ENCODE results near the gene OR10H3. TPM values are rescaled to one million over a fixed set of nuclear protein-coding genes. Genes with fewer than 3 reads are reported as not detected.

Gene OR10H3
- total and polyA plus RNA-seq, 2 of the 8 experiments (the other 6 are each of a cell fraction or from before 2014, with no cell fraction given), result not detected

DNA sequence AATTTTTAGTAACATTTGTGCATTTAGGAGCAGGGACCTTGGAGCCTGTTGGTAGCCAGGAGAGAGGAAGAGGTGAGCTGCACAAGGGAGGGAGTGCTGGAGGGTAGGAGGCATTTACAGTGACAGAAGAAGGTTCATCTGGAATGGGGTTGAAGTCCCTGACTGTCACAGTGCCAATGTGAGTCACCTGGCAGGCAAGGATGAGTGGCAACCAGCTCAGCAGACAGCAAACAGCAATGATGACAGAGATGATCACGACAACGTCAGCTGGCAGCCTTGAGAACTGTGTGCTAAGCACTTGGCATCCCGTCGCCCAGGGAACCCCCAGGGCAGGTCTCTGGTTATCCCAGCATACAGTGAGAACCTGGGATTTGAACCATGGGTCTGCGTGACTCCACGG is 52.3 kb downstream of the OR10H3 start:
- H2BK120ac ChIP-seq (replicated peaks; ENCODE audit: low read depth, low read length), result no peak overlapping the region
- no peak overlapping the region for H3K9ac ChIP-seq (replicated peaks in 1 of 4; ENCODE audit: extremely low read depth in 1 of 4, low read depth in 3 of 4, low read length in 3 of 4)
- no peak overlapping the region for H3K27ac ChIP-seq (ENCODE audit: low read depth, low read length)
- no peaks in the 10 kb centered on the region for H3K4me1 ChIP-seq (replicated peaks in 1 of 4; ENCODE audit: control insufficient read depth in 3 of 4, insufficient read depth in 4 of 4, low read length in 3 of 4)
- ChIA-PET CTCF (ENCODE audit: partially characterized antibody) (no interaction called here), POLR2A (ENCODE audit: partially characterized antibody) (no interaction called here)
- H2BK5ac ChIP-seq (ENCODE audit: low read depth, low read length), result no peak overlapping the region
- no peak overlapping the region for H2BK12ac ChIP-seq (ENCODE audit: low read depth, low read length)
- H4K5ac ChIP-seq (ENCODE audit: insufficient read length, low read depth, low read length), result no peak overlapping the region
- H3K4ac ChIP-seq (replicated peaks; ENCODE audit: insufficient read length, low read depth, low read length), result no peak overlapping the region
- H3K27me3 ChIP-seq (replicated peaks in 1 of 4; ENCODE audit: control insufficient read depth in 3 of 4, extremely low read depth in 1 of 4, insufficient read depth in 3 of 4, low read length in 3 of 4), result no peaks in the 10 kb centered on the region
- H2AK5ac ChIP-seq (ENCODE audit: low read depth, low read length), result no peak overlapping the region
- WGBS, 2 experiments (ENCODE audit: extremely low coverage in 1 of 2, insufficient coverage in 1 of 2, insufficient read length in 1 of 2, insufficient replicate concordance in 2 of 2, low coverage in 1 of 2, low lambda C conversion rate in 2 of 2, missing lambda C conversion rate in 1 of 2), result 79% methylated on average over 6 of the region's 6 CpGs; no CpG with 5 or more reads in 1 of the 2 experiments
- no peak overlapping the region for H3K4me3 ChIP-seq (ENCODE audit: extremely low read depth in 1 of 4, insufficient read depth in 2 of 4, low read depth in 3 of 4, low read length in 4 of 4)
- H2BK20ac ChIP-seq (ENCODE audit: low read length), result no peak overlapping the region
- DNase-seq (ENCODE audit: low read depth in 1 of 2, low spot score in 2 of 2) (no peak), FAIRE-seq (no peak)
- TF ChIP-seq NRF1 (IDR thresholded peaks at IDR 0.05; ENCODE audit: low read depth, low read length) (no peak), CREB1 (IDR thresholded peaks at IDR 0.05) (no peak)
- peaks cover 44 to 77% of the 10 kb centered on the region in 2 experiments for H3K9me3 ChIP-seq (ENCODE audit: insufficient read depth in 2 of 2, low read depth in 1 of 2, low read length in 1 of 2)
- no peaks in the 10 kb centered on the region for H4K20me1 ChIP-seq (replicated peaks in 1 of 2; ENCODE audit: control insufficient read depth in 1 of 2, insufficient read depth in 2 of 2, low read length in 2 of 2)
- no peak overlapping the region for H3K23ac ChIP-seq (ENCODE audit: insufficient read length)
- H3K56ac ChIP-seq (replicated peaks; ENCODE audit: insufficient read length, low read depth, low read length), result no peak overlapping the region
- no peaks in the 10 kb centered on the region for H3K36me3 ChIP-seq (ENCODE audit: control insufficient read depth in 2 of 4, insufficient read depth in 4 of 4, low read length in 3 of 4)
- H3K23me2 ChIP-seq (ENCODE audit: low read depth, low read length), result no peaks in the 10 kb centered on the region
- H4K8ac ChIP-seq (ENCODE audit: extremely low read depth, insufficient read depth, low read length), result no peak overlapping the region
- H4K91ac ChIP-seq (replicated peaks; ENCODE audit: insufficient read length, low read length), result no peak overlapping the region
- no peaks in the 10 kb centered on the region for H3K79me1 ChIP-seq (ENCODE audit: low read depth, low read length)
- no peak overlapping the region for H2AFZ ChIP-seq (ENCODE audit: low read length)
- no peak overlapping the region for H3K14ac ChIP-seq (ENCODE audit: insufficient read length)
- no peak overlapping the region for H2BK15ac ChIP-seq (ENCODE audit: low read length)
- no peak overlapping the region for H3K18ac ChIP-seq (ENCODE audit: extremely low read depth, low read length)
- no peaks in the 10 kb centered on the region for H3K79me2 ChIP-seq (ENCODE audit: control insufficient read depth in 1 of 2, insufficient read depth in 2 of 2, low read length in 2 of 2)
- H3K4me2 ChIP-seq (ENCODE audit: insufficient read depth in 1 of 2, low read depth in 2 of 2, low read length in 2 of 2), result no peak overlapping the region

Other genes starting within 250 kb of the OR10H3 start
- gene CYP4F22, start 229.5 kb upstream of the OR10H3 start, total RNA-seq (2021; fragmentation: NEBNext Ultra II Directional; extraction: Animal tissue kit (Norgen Biotek cat#: 25700)), result not detected in 2 replicates
- gene CYP4F22, start 229.5 kb upstream of the OR10H3 start, polyA plus RNA-seq (2011; rRNA removed), result not detected in 2 replicates
- gene CYP4F8, start 122.8 kb upstream of the OR10H3 start, total RNA-seq (2021; fragmentation: NEBNext Ultra II Directional; extraction: Animal tissue kit (Norgen Biotek cat#: 25700)), result not detected in 2 replicates
- not detected in 2 replicates for gene CYP4F8, start 122.8 kb upstream of the OR10H3 start, polyA plus RNA-seq (2011; rRNA removed)
- gene CYP4F3, start 97.1 kb upstream of the OR10H3 start, total RNA-seq (2021; fragmentation: NEBNext Ultra II Directional; extraction: Animal tissue kit (Norgen Biotek cat#: 25700)), result not detected in 2 replicates
- not detected in 2 replicates for gene CYP4F3, start 97.1 kb upstream of the OR10H3 start, polyA plus RNA-seq (2011; rRNA removed)
- not detected in 2 replicates for gene CYP4F12, start 64.9 kb upstream of the OR10H3 start, total RNA-seq (2021; fragmentation: NEBNext Ultra II Directional; extraction: Animal tissue kit (Norgen Biotek cat#: 25700))
- gene CYP4F12, start 64.9 kb upstream of the OR10H3 start, polyA plus RNA-seq (2011; rRNA removed), result not detected in 2 replicates
- gene OR10H2, start 10.0 kb upstream of the OR10H3 start, total RNA-seq (2021; fragmentation: NEBNext Ultra II Directional; extraction: Animal tissue kit (Norgen Biotek cat#: 25700)), result not detected in 2 replicates
- not detected in 2 replicates for gene OR10H2, start 10.0 kb upstream of the OR10H3 start, polyA plus RNA-seq (2011; rRNA removed)
- not detected in 2 replicates for gene OR10H5, start 49.7 kb downstream of the OR10H3 start, total RNA-seq (2021; fragmentation: NEBNext Ultra II Directional; extraction: Animal tissue kit (Norgen Biotek cat#: 25700))
- gene OR10H5, start 49.7 kb downstream of the OR10H3 start, polyA plus RNA-seq (2011; rRNA removed), result not detected in 2 replicates
- not detected in 2 replicates for gene OR10H1, start 77.7 kb downstream of the OR10H3 start, total RNA-seq (2021; fragmentation: NEBNext Ultra II Directional; extraction: Animal tissue kit (Norgen Biotek cat#: 25700))
- not detected in 2 replicates for gene OR10H1, start 77.7 kb downstream of the OR10H3 start, polyA plus RNA-seq (2011; rRNA removed)
- gene CYP4F2, start 160.1 kb downstream of the OR10H3 start, total RNA-seq (2021; fragmentation: NEBNext Ultra II Directional; extraction: Animal tissue kit (Norgen Biotek cat#: 25700)), result not detected in 2 replicates
- gene CYP4F2, start 160.1 kb downstream of the OR10H3 start, polyA plus RNA-seq (2011; rRNA removed), result not detected in 2 replicates
- gene CYP4F11, start 196.5 kb downstream of the OR10H3 start, total RNA-seq (2021; fragmentation: NEBNext Ultra II Directional; extraction: Animal tissue kit (Norgen Biotek cat#: 25700)), result not detected in 2 replicates
- not detected in 2 replicates for gene CYP4F11, start 196.5 kb downstream of the OR10H3 start, polyA plus RNA-seq (2011; rRNA removed)
- gene OR10H4, start 211.0 kb downstream of the OR10H3 start, total RNA-seq (2021; fragmentation: NEBNext Ultra II Directional; extraction: Animal tissue kit (Norgen Biotek cat#: 25700)), result not detected in 2 replicates
- gene OR10H4, start 211.0 kb downstream of the OR10H3 start, polyA plus RNA-seq (2011; rRNA removed), result not detected in 2 replicates